Measurements from ENCODE around the gene SQSTM1.

DNA sequence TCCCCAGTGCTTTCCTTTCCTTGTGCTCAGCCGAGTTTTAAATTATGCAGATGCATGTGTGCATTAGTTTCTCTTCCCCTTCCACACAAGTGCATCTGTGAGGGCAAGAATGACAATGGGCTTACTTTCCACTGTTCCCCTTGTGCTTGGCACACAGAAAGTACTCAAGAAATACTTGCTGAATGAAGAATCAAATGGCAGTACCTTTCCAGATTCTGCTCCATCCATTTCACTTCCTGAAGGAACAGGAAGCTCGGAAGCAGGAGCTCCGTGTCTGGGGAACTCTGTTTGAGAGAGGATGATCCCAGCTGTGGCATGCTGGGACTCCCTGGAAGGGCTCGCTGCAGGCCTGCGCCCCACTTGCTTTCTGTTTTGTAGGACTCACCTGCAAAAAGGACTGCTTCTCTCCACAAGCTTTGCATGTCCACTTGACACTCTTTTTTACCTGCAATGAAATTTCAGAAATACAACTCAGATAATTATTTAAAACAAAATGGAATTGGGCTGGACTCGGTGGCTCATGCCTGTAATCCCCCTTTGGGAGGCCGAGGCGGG is 32.4 kb downstream of the SQSTM1 start:
- no peak for TF ChIP-seq CTCF (conservative IDR thresholded peaks at IDR 0.05; ENCODE audit: low read depth, low read length)
- no peak for TF ChIP-seq EZH2phosphoT487 (IDR thresholded peaks at IDR 0.05; ENCODE audit: borderline replicate concordance, low read length)

Measured in PC-3 (cell line).